K562 (cell line): ENCODE results near the gene TUBB1. TPM values are rescaled to one million over a fixed set of nuclear protein-coding genes. Genes with fewer than 3 reads are reported as not detected.

Experiments used
- BCL6 ChIP-seq: fragments of 250-450 bp; sonication (Bioruptor Pico); IDR thresholded peaks from 2 replicates; pipeline ENCODE4 v1.4.0; 2020
- ELF2 ChIP-seq: fragments of 250-450 bp; sonication (Bioruptor Pico); IDR thresholded peaks from 2 replicates; pipeline ENCODE4 v1.5.0; 2021; ENCODE audit warnings: mild to moderate bottlenecking
- ETS2 ChIP-seq: IDR thresholded peaks from 2 replicates; pipeline ENCODE4 v1.6.1; 2016; ENCODE audit warnings: borderline replicate concordance, missing genetic modification characterization, mild to moderate bottlenecking, moderate library complexity, missing compliant biosample characterization; ENCODE audit not compliant: poor library complexity, severe bottlenecking
- FIP1L1 ChIP-seq: fragments of 200-400 bp; formaldehyde crosslinking; IDR thresholded peaks from 2 replicates; pipeline ENCODE4 v1.6.1; 2018; ENCODE audit warnings: mild to moderate bottlenecking, low read depth, low read length; ENCODE audit not compliant: poor library complexity, severe bottlenecking
- FOXP1 ChIP-seq: sonication (generic); formaldehyde crosslinking; IDR thresholded peaks from 2 replicates; pipeline ENCODE4 v1.8.0; 2022; ENCODE audit warnings: mild to moderate bottlenecking, missing genetic modification reagents
- HNRNPUL1 ChIP-seq: fragments of 200-400 bp; formaldehyde crosslinking; IDR thresholded peaks from 2 replicates; pipeline ENCODE4 v1.6.1; 2017; ENCODE audit warnings: low read length
- NCOA2 ChIP-seq, 2 experiments: fragments of 450-650 bp; IDR thresholded peaks; 2 replicates each; pipeline ENCODE4 v1.6.1; 2018; ENCODE audit warnings: mild to moderate bottlenecking in 2 of 2, moderate library complexity in 1 of 2; ENCODE audit not compliant: partially characterized antibody in 2 of 2
- POU5F1 ChIP-seq: fragments of 150-350 bp; IDR thresholded peaks from 2 replicates; pipeline ENCODE4 v1.6.1; 2014; ENCODE audit warnings: borderline replicate concordance, low read length, low read depth, mild to moderate bottlenecking; ENCODE audit not compliant: partially characterized antibody
- PRMT5 ChIP-seq: sonication (generic); formaldehyde crosslinking; IDR thresholded peaks from 2 replicates; pipeline ENCODE4 v1.5.0; 2020; ENCODE audit warnings: missing genetic modification reagents
- RBFOX2 ChIP-seq: fragments of 200-400 bp; formaldehyde crosslinking; IDR thresholded peaks from 2 replicates; pipeline ENCODE4 v1.6.1; 2017; ENCODE audit warnings: low read depth, mild to moderate bottlenecking, low read length, moderate library complexity
- SMARCE1 ChIP-seq: fragments of 450-650 bp; IDR thresholded peaks from 2 replicates; pipeline ENCODE4 v1.7.1; 2016; ENCODE audit warnings: mild to moderate bottlenecking
- ZNF133 ChIP-seq: fragments of 250-450 bp; sonication (Bioruptor Pico); IDR thresholded peaks from 2 replicates; pipeline ENCODE4 v1.4.0; 2020; ENCODE audit warnings: mild to moderate bottlenecking
- ZNF212 ChIP-seq: fragments of 450-650 bp; formaldehyde crosslinking; IDR thresholded peaks from 2 replicates; pipeline ENCODE4 v1.4.0; 2020; ENCODE audit warnings: mild to moderate bottlenecking
- ZNF3 ChIP-seq: fragments of 250-450 bp; sonication (Bioruptor Pico); IDR thresholded peaks from 2 replicates; pipeline ENCODE4 v1.5.0; 2021; ENCODE audit warnings: mild to moderate bottlenecking, moderate library complexity
- ZNF586 ChIP-seq: fragments of 450-650 bp; formaldehyde crosslinking; conservative IDR thresholded peaks from 2 replicates; pipeline ENCODE4 v1.4.0; 2020; ENCODE audit warnings: mild to moderate bottlenecking, moderate library complexity
- polyA plus RNA-seq, 8 experiments: library from polyadenylated mRNA; depleted of rRNA in 4 of 8; stranded (reverse) in 5 of 8; unstranded in 3 of 8; fragments of >200 nt; fragmentation: Nextera tagmentation in 2 of 8; fragmentation: Illumina TruSeq in 1 of 8; extraction: Ambion mirVana in 2 of 8; extraction: Trizol in 1 of 8; gene quantifications; 2 replicates each; pipeline versions ENCODE4 v1.2.1 to v1.2.3, GENCODE V29; 2011 to 2014; ENCODE audit warnings: inconsistent platforms in 1 of 8, missing spikeins in 1 of 8
- total RNA-seq, 7 experiments: library from RNA; depleted of rRNA in 6 of 7; stranded (reverse); fragments of >200 nt in 6 of 7; fragmentation: Illumina TruSeq in 2 of 7; extraction: Trizol in 2 of 7; gene quantifications; 2 replicates each; pipeline versions ENCODE4 v1.2.1 to v1.2.3, GENCODE V29; 2011 to 2021; ENCODE audit warnings: low replicate concordance in 1 of 7
- TF ChIP-seq, protein P1 (sequence below): IDR thresholded peaks from 3 replicates; pipeline ENCODE4 v1.6.1; 2011; ENCODE audit warnings: borderline replicate concordance, mild to moderate bottlenecking; ENCODE audit not compliant: insufficient read length, insufficient read depth
- TF ChIP-seq, protein P2 (sequence below), 2 experiments: IDR thresholded peaks in 1 of 2; conservative IDR thresholded peaks in 1 of 2; 2 replicates each; pipeline ENCODE4 v1.6.1; 2016; ENCODE audit warnings: low read depth in 2 of 2, mild to moderate bottlenecking in 1 of 2, missing compliant biosample characterization in 1 of 2, missing genetic modification characterization in 1 of 2, moderate library complexity in 1 of 2
- TF ChIP-seq, protein P3 (sequence below): fragments of 450-650 bp; IDR thresholded peaks from 2 replicates; pipeline ENCODE4 v1.6.1; 2018; ENCODE audit not compliant: partially characterized antibody
- TF ChIP-seq, protein P4 (sequence below): fragments of 450-650 bp; IDR thresholded peaks from 2 replicates; pipeline ENCODE4 v1.6.1; 2014; ENCODE audit warnings: low read depth, mild to moderate bottlenecking, moderate library complexity, borderline replicate concordance

The TUBB1 gene
- total and polyA plus RNA-seq, 9 of the 15 experiments (the other 6 are each of a cell fraction or from before 2014, with no cell fraction given) = 1.5 to 3.9 (median 2.4) TPM

DNA sequence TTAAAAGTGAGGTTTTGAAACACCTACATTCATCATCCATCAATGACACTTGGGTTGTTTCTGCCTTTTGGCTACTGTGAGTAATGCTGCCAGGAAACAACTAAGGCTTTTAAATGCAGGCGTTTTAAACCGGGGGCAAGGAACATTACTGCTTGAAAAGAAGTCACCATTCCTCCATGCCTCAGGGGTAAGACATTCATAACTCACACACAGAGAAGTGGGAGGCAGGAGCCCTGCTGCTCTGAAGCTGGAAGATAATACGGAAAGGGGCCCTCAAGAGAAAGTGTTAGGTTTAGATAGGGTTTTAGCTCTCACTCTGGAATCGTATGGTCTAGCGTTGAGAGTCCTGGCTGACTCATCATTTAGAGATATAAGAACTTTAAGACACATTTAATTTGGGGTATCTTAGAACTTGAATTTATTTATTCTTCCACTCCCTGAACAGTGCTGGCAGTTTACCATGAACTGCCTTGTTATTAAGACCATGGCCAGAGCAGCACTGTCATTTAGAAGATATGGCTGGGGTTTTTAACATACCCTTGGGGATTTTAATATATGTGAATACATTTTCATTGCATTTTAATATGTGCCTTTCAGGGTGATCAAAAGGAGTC, 1.8 kb downstream of the TUBB1 start (continued):
- no peak for TF ChIP-seq PRMT5
- no peak for TF ChIP-seq ZNF133
- no peak for TF ChIP-seq ZNF212 (CRISPR knock-in tag)
- peak; percentile 51; the same call in 1 of the 2 replicates for TF ChIP-seq ELF2 (CRISPR knock-in tag)
- no peak for TF ChIP-seq ZNF586 (CRISPR knock-in tag)
- TF ChIP-seq FIP1L1 = no peak
- TF ChIP-seq BCL6 (CRISPR knock-in tag) = no peak
- TF ChIP-seq, protein P1, sequence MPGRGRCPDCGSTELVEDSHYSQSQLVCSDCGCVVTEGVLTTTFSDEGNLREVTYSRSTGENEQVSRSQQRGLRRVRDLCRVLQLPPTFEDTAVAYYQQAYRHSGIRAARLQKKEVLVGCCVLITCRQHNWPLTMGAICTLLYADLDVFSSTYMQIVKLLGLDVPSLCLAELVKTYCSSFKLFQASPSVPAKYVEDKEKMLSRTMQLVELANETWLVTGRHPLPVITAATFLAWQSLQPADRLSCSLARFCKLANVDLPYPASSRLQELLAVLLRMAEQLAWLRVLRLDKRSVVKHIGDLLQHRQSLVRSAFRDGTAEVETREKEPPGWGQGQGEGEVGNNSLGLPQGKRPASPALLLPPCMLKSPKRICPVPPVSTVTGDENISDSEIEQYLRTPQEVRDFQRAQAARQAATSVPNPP = no peak
- TF ChIP-seq NCOA2 (IDR thresholded peaks at IDR 0.05; ENCODE audit: partially characterized antibody in 2 of 2) = peak in 1 of 2 experiments; percentile 76
- no peak for TF ChIP-seq FOXP1
- TF ChIP-seq, protein P2, sequence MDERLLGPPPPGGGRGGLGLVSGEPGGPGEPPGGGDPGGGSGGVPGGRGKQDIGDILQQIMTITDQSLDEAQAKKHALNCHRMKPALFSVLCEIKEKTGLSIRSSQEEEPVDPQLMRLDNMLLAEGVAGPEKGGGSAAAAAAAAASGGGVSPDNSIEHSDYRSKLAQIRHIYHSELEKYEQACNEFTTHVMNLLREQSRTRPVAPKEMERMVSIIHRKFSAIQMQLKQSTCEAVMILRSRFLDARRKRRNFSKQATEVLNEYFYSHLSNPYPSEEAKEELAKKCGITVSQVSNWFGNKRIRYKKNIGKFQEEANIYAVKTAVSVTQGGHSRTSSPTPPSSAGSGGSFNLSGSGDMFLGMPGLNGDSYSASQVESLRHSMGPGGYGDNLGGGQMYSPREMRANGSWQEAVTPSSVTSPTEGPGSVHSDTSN (CRISPR knock-in tag; IDR thresholded peaks at IDR 0.05; ENCODE audit: low read depth) = no peak
- TF ChIP-seq, protein P2 (tag; conservative IDR thresholded peaks at IDR 0.05; ENCODE audit: low read depth) = peak; percentile 89
- peak; percentile 98 for TF ChIP-seq SMARCE1
- no peak for TF ChIP-seq RBFOX2
- TF ChIP-seq, protein P3, sequence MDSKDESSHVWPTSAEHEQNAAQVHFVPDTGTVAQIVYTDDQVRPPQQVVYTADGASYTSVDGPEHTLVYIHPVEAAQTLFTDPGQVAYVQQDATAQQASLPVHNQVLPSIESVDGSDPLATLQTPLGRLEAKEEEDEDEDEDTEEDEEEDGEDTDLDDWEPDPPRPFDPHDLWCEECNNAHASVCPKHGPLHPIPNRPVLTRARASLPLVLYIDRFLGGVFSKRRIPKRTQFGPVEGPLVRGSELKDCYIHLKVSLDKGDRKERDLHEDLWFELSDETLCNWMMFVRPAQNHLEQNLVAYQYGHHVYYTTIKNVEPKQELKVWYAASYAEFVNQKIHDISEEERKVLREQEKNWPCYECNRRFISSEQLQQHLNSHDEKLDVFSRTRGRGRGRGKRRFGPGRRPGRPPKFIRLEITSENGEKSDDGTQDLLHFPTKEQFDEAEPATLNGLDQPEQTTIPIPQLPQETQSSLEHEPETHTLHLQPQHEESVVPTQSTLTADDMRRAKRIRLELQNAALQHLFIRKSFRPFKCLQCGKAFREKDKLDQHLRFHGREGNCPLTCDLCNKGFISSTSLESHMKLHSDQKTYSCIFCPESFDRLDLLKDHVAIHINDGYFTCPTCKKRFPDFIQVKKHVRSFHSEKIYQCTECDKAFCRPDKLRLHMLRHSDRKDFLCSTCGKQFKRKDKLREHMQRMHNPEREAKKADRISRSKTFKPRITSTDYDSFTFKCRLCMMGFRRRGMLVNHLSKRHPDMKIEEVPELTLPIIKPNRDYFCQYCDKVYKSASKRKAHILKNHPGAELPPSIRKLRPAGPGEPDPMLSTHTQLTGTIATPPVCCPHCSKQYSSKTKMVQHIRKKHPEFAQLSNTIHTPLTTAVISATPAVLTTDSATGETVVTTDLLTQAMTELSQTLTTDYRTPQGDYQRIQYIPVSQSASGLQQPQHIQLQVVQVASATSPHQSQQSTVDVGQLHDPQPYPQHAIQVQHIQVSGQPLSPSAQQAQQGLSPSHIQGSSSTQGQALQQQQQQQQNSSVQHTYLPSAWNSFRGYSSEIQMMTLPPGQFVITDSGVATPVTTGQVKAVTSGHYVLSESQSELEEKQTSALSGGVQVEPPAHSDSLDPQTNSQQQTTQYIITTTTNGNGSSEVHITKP = peak; percentile 82
- TF ChIP-seq HNRNPUL1 = no peak
- TF ChIP-seq ETS2 = no peak
- TF ChIP-seq, protein P4, sequence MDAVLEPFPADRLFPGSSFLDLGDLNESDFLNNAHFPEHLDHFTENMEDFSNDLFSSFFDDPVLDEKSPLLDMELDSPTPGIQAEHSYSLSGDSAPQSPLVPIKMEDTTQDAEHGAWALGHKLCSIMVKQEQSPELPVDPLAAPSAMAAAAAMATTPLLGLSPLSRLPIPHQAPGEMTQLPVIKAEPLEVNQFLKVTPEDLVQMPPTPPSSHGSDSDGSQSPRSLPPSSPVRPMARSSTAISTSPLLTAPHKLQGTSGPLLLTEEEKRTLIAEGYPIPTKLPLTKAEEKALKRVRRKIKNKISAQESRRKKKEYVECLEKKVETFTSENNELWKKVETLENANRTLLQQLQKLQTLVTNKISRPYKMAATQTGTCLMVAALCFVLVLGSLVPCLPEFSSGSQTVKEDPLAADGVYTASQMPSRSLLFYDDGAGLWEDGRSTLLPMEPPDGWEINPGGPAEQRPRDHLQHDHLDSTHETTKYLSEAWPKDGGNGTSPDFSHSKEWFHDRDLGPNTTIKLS = peak; percentile 68; the same call in 1 of the 2 replicates
- TF ChIP-seq ZNF3 (CRISPR knock-in tag) = no peak
- TF ChIP-seq POU5F1 = no peak
